Activated CD8-positive, alpha-beta memory T cell treated with anti-CD3 and anti-CD28 coated beads for 24 hours (primary cell): ENCODE data around the gene RPS8.
A peak's percentile ranks its signal among the peaks of the same experiment; 100 is the strongest.
"Not testable (repeated sequence)": the region's sequence is repeated elsewhere in the genome, so short reads cannot be mapped to it uniquely, and the experiment has no call there.

ENCODE experiments used
- DNase-seq: peaks from one replicate; pipeline ENCODE4 v3.0.0-alpha.2; 2020

The RPS8 gene

GRCh38 chr1:44803312-44804095 lies 28.2 kb downstream of the RPS8 start:
- DNase-seq, result no peak

GRCh38 chr1:44805311-44806024 lies 30.1 kb downstream of the RPS8 start:
- no peak for DNase-seq

- DNase-seq, result no peak
Measured at GRCh38 chr1:44806025-44806703, 30.8 kb downstream of the RPS8 start.

GRCh38 chr1:44806704-44807363 lies 31.5 kb downstream of the RPS8 start, which contains the start of gene DYNLT4:
Gene DYNLT4 (minus strand): TSS chr1:44807351. CDS start chr1:44806668, 683 bp downstream.
- DNase-seq, result no peak

- peak; percentile 94 for DNase-seq
Measured at GRCh38 chr1:44807364-44808062, 32.2 kb downstream of the RPS8 start.

- peak; percentile 75 for DNase-seq
Measured at GRCh38 chr1:44808063-44808937, 33.0 kb downstream of the RPS8 start, which contains the start of gene BTBD19. Gene BTBD19 (plus strand): TSS chr1:44808523. CDS start chr1:44808821, 298 bp downstream.

GRCh38 chr1:44808938-44809917 lies 33.9 kb downstream of the RPS8 start:
- peak; percentile 90 for DNase-seq

GRCh38 chr1:44810101-44810761 lies 34.9 kb downstream of the RPS8 start:
- DNase-seq, result peak; percentile 73

- DNase-seq, result not testable (repeated sequence)
Measured at GRCh38 chr1:44810762-44811105, 35.4 kb downstream of the RPS8 start.

GRCh38 chr1:44811234-44811633 lies 35.9 kb downstream of the RPS8 start:
- DNase-seq, result no peak

- DNase-seq, result no peak
Measured at GRCh38 chr1:44812822-44813543, 37.6 kb downstream of the RPS8 start.

GRCh38 chr1:44815926-44816325 lies 40.6 kb downstream of the RPS8 start:
- not testable (repeated sequence) for DNase-seq

- no peak for DNase-seq
Measured at GRCh38 chr1:44817307-44817706, 42.0 kb downstream of the RPS8 start.

- no peak for DNase-seq
Measured at GRCh38 chr1:44817771-44818495, 42.6 kb downstream of the RPS8 start.

GRCh38 chr1:44819196-44819607 lies 43.9 kb downstream of the RPS8 start:
- no peak for DNase-seq

GRCh38 chr1:44819608-44820327 lies 44.4 kb downstream of the RPS8 start:
- peak; percentile 97 for DNase-seq
